HepG2 (cell line): ENCODE results near the gene NDC80. TPM values are rescaled to one million over a fixed set of nuclear protein-coding genes. Genes with fewer than 3 reads are reported as not detected.

ENCODE experiments used
- BHLHE40 ChIP-seq: IDR thresholded peaks from 2 replicates; pipeline ENCODE4 v1.6.1; 2011; ENCODE audit warnings: low read length, improper control_type of control experiment
- CSRNP2 ChIP-seq: sonication (generic); formaldehyde crosslinking; conservative IDR thresholded peaks from 2 replicates; pipeline ENCODE4 v1.8.0; 2022; ENCODE audit warnings: low read depth, missing genetic modification reagents
- GATAD1 ChIP-seq: IDR thresholded peaks from 2 replicates; pipeline ENCODE4 v1.6.1; 2016; ENCODE audit warnings: missing genetic modification reagents, missing compliant biosample characterization
- GMEB1 ChIP-seq: sonication (generic); formaldehyde crosslinking; IDR thresholded peaks from 2 replicates; pipeline ENCODE4 v1.5.1; 2020; ENCODE audit warnings: missing genetic modification reagents, mild to moderate bottlenecking, borderline replicate concordance
- HNRNPL ChIP-seq: fragments of 200-400 bp; formaldehyde crosslinking; IDR thresholded peaks from 2 replicates; pipeline ENCODE4 v1.6.1; 2017; ENCODE audit warnings: mild to moderate bottlenecking, low read depth, low read length
- KAT8 ChIP-seq: IDR thresholded peaks from 2 replicates; pipeline ENCODE4 v1.6.1; 2016; ENCODE audit warnings: missing genetic modification reagents, missing compliant biosample characterization
- KDM3A ChIP-seq: IDR thresholded peaks from 2 replicates; pipeline ENCODE4 v1.6.1; 2018; ENCODE audit warnings: low read depth, missing compliant biosample characterization
- KLF11 ChIP-seq: IDR thresholded peaks from 2 replicates; pipeline ENCODE4 v1.6.1; 2016; ENCODE audit warnings: missing compliant biosample characterization
- MTERF4 ChIP-seq: sonication (generic); formaldehyde crosslinking; IDR thresholded peaks from 2 replicates; pipeline ENCODE4 v1.8.0; 2023; ENCODE audit warnings: mild to moderate bottlenecking, missing genetic modification reagents
- NFYC ChIP-seq: IDR thresholded peaks from 2 replicates; pipeline ENCODE4 v1.6.1; 2016; ENCODE audit warnings: missing genetic modification reagents, missing compliant biosample characterization
- TMF1 ChIP-seq: sonication (generic); formaldehyde crosslinking; IDR thresholded peaks from 2 replicates; pipeline ENCODE4 v1.8.1; 2022; ENCODE audit warnings: low read depth, missing genetic modification reagents
- YY1 ChIP-seq: IDR thresholded peaks from 2 replicates; pipeline ENCODE4 v1.6.1; 2011; ENCODE audit warnings: low read length, low read depth, moderate library complexity, mild to moderate bottlenecking; ENCODE audit not compliant: insufficient read depth, insufficient replicate concordance
- ZBTB4 ChIP-seq: sonication (generic); formaldehyde crosslinking; IDR thresholded peaks from 2 replicates; pipeline ENCODE4 v1.4.0; 2020; ENCODE audit warnings: missing genetic modification reagents, mild to moderate bottlenecking, borderline replicate concordance
- ZMAT5 ChIP-seq: sonication (generic); formaldehyde crosslinking; IDR thresholded peaks from 2 replicates; pipeline ENCODE4 v1.5.0; 2020; ENCODE audit warnings: mild to moderate bottlenecking, low read depth, missing genetic modification reagents, borderline replicate concordance
- ZMYM3 ChIP-seq: sonication (generic); formaldehyde crosslinking; IDR thresholded peaks from 2 replicates; pipeline ENCODE4 v1.5.1; 2020; ENCODE audit warnings: mild to moderate bottlenecking, missing genetic modification reagents
- ZNF17 ChIP-seq: sonication (generic); formaldehyde crosslinking; IDR thresholded peaks from 2 replicates; pipeline ENCODE4 v1.5.0; 2020; ENCODE audit warnings: mild to moderate bottlenecking, missing genetic modification reagents
- ZNF264 ChIP-seq: sonication (generic); formaldehyde crosslinking; IDR thresholded peaks from 2 replicates; pipeline ENCODE4 v1.4.0; 2020; ENCODE audit warnings: missing genetic modification reagents
- ZNF598 ChIP-seq: sonication (generic); formaldehyde crosslinking; IDR thresholded peaks from 2 replicates; pipeline ENCODE4 v1.5.1; 2020; ENCODE audit warnings: mild to moderate bottlenecking, missing genetic modification reagents, borderline replicate concordance
- ZNF747 ChIP-seq: sonication (generic); formaldehyde crosslinking; IDR thresholded peaks from 2 replicates; pipeline ENCODE4 v1.8.1; 2023; ENCODE audit warnings: missing genetic modification reagents, mild to moderate bottlenecking, borderline replicate concordance
- ZNF768 ChIP-seq: sonication (generic); formaldehyde crosslinking; IDR thresholded peaks from 2 replicates; pipeline ENCODE4 v1.4.0; 2020; ENCODE audit warnings: missing genetic modification reagents
- ZSCAN21 ChIP-seq: sonication (generic); formaldehyde crosslinking; IDR thresholded peaks from 2 replicates; pipeline ENCODE4 v1.8.0; 2022; ENCODE audit warnings: mild to moderate bottlenecking, missing genetic modification reagents, moderate library complexity, borderline replicate concordance
- polyA plus RNA-seq, 8 experiments: library from polyadenylated mRNA; depleted of rRNA in 3 of 8; stranded (reverse) in 7 of 8; unstranded in 1 of 8; fragments of >200 nt; fragmentation: Illumina TruSeq in 4 of 8; extraction: Trizol in 4 of 8; gene quantifications; 2 replicates each; pipeline versions ENCODE4 v1.2.1 to v1.2.3, GENCODE V29; 2011 to 2016; ENCODE audit warnings: low read depth in 4 of 8, missing spikeins in 1 of 8, mixed read lengths in 1 of 8; ENCODE audit not compliant: insufficient read depth in 1 of 8
- total RNA-seq, 5 experiments: library from RNA; depleted of rRNA; stranded (reverse); fragments of >200 nt; fragmentation: Illumina TruSeq; extraction: Trizol; gene quantifications; 2 replicates each; pipeline ENCODE4 v1.2.3, GENCODE V29; 2016; ENCODE audit warnings: low read depth in 1 of 5

Gene NDC80
- total and polyA plus RNA-seq, 2 of the 13 experiments (the other 11 are each of a cell fraction or from before 2014, with no cell fraction given), result 9.6 to 33.0 TPM

- peak; percentile 94; the same call in 1 of the 2 replicates for TF ChIP-seq CSRNP2
- TF ChIP-seq KDM3A (CRISPR knock-in tag), result no peak
- no peak for TF ChIP-seq ZNF17 (CRISPR knock-in tag)
- peak; percentile 92; the same call in 1 of the 2 replicates for TF ChIP-seq ZBTB4 (CRISPR knock-in tag)
- peak; percentile 97 for TF ChIP-seq TMF1 (CRISPR knock-in tag)
- peak; percentile 54; the same call in 1 of the 2 replicates for TF ChIP-seq ZNF768 (CRISPR knock-in tag)
- no peak for TF ChIP-seq HNRNPL
- TF ChIP-seq NFYC (CRISPR knock-in tag), result peak; percentile 63; the same call in 1 of the 2 replicates
- peak; percentile 98 for TF ChIP-seq YY1
- TF ChIP-seq MTERF4 (CRISPR knock-in tag), result peak; percentile 66; the same call in 1 of the 2 replicates
- TF ChIP-seq KLF11 (CRISPR knock-in tag), result no peak
- TF ChIP-seq ZNF264 (CRISPR knock-in tag), result peak; percentile 56; the same call in 1 of the 2 replicates
- peak; percentile 72; the same call in 1 of the 2 replicates for TF ChIP-seq ZNF747 (CRISPR knock-in tag)
- TF ChIP-seq KAT8 (CRISPR knock-in tag), result peak; percentile 94
- no peak; the same call in 1 of the 2 replicates for TF ChIP-seq BHLHE40
- peak; percentile 100 for TF ChIP-seq GMEB1 (CRISPR knock-in tag)
- no peak for TF ChIP-seq ZMAT5 (CRISPR knock-in tag)
- TF ChIP-seq ZMYM3, result no peak
- peak; percentile 77; the same call in 1 of the 2 replicates for TF ChIP-seq ZNF598 (CRISPR knock-in tag)
- peak; percentile 99 for TF ChIP-seq GATAD1
- TF ChIP-seq ZSCAN21 (CRISPR knock-in tag), result peak; percentile 97
Observed at GRCh38 chr18:2571200-2572170, at the start of gene NDC80, which contains the start of gene METTL4 (continued).
